K562 (cell line): ENCODE data around the gene SYNGR1. TPM values are rescaled to one million over a fixed set of nuclear protein-coding genes. Genes with fewer than 3 reads are reported as not detected.

Source experiments
- ATF1 ChIP-seq, 2 experiments: fragments of 450-650 bp in 1 of 2; IDR thresholded peaks; 2 replicates each; pipeline ENCODE4 v1.6.1; 2016; ENCODE audit warnings: missing compliant biosample characterization in 1 of 2, missing genetic modification characterization in 1 of 2
- CAMTA2 ChIP-seq: fragments of 250-450 bp; sonication (Bioruptor Pico); conservative IDR thresholded peaks from 2 replicates; pipeline ENCODE4 v1.5.1; 2022
- CCAR2 ChIP-seq: fragments of 200-400 bp; formaldehyde crosslinking; IDR thresholded peaks from 2 replicates; pipeline ENCODE4 v1.6.1; 2017; ENCODE audit warnings: mild to moderate bottlenecking, low read depth, low read length
- CHD1 ChIP-seq: fragments of 200-600 bp; sonication (generic); IDR thresholded peaks from one replicate; pipeline ENCODE4 v1.6.1; 2012; ENCODE audit warnings: mild to moderate bottlenecking, moderate library complexity, low read length, inconsistent platforms
- ERF ChIP-seq: fragments of 450-650 bp; formaldehyde crosslinking; IDR thresholded peaks from 2 replicates; pipeline ENCODE4 v1.4.0; 2020; ENCODE audit warnings: mild to moderate bottlenecking, mixed read lengths
- FOSL1 ChIP-seq: fragments of 200-800 bp; sonication (Bioruptor generic); conservative IDR thresholded peaks from 2 replicates; pipeline ENCODE4 v1.6.1; 2016; ENCODE audit warnings: missing genetic modification characterization, missing compliant biosample characterization
- HNRNPLL ChIP-seq: fragments of 200-400 bp; formaldehyde crosslinking; IDR thresholded peaks from 2 replicates; pipeline ENCODE4 v1.6.1; 2017; ENCODE audit warnings: low read length, low read depth, mild to moderate bottlenecking; ENCODE audit not compliant: poor library complexity, severe bottlenecking
- KAT7 ChIP-seq: sonication (generic); formaldehyde crosslinking; IDR thresholded peaks from 2 replicates; pipeline ENCODE4 v1.8.0; 2022; ENCODE audit warnings: missing genetic modification reagents, mild to moderate bottlenecking, borderline replicate concordance
- LARP7 ChIP-seq: fragments of 450-650 bp; IDR thresholded peaks from 2 replicates; pipeline ENCODE4 v1.6.1; 2016
- NCOA2 ChIP-seq, 2 experiments: fragments of 450-650 bp; IDR thresholded peaks; 2 replicates each; pipeline ENCODE4 v1.6.1; 2018; ENCODE audit warnings: mild to moderate bottlenecking in 2 of 2, moderate library complexity in 1 of 2; ENCODE audit not compliant: partially characterized antibody in 2 of 2
- PREB ChIP-seq: sonication (generic); formaldehyde crosslinking; IDR thresholded peaks from 2 replicates; pipeline ENCODE4 v1.8.1; 2023; ENCODE audit warnings: mild to moderate bottlenecking, missing genetic modification reagents
- TCF7 ChIP-seq: sonication (generic); IDR thresholded peaks from 2 replicates; pipeline ENCODE4 v1.6.1; 2016; ENCODE audit warnings: antibody characterized with exemption, borderline replicate concordance
- TGIF2 ChIP-seq: sonication (generic); formaldehyde crosslinking; IDR thresholded peaks from 2 replicates; pipeline ENCODE4 v1.8.1; 2022; ENCODE audit warnings: mild to moderate bottlenecking, missing genetic modification reagents, moderate library complexity
- TRIM25 ChIP-seq: fragments of 450-650 bp; IDR thresholded peaks from 2 replicates; pipeline ENCODE4 v1.7.0; 2016; ENCODE audit warnings: borderline replicate concordance
- ZBTB17 ChIP-seq: fragments of 450-650 bp; formaldehyde crosslinking; IDR thresholded peaks from 2 replicates; pipeline ENCODE4 v1.4.0; 2020; ENCODE audit warnings: mild to moderate bottlenecking
- ZC3H8 ChIP-seq: fragments of 450-650 bp; IDR thresholded peaks from 2 replicates; pipeline ENCODE4 v1.6.1; 2017
- ZFP36 ChIP-seq: fragments of 150-350 bp; IDR thresholded peaks from 2 replicates; pipeline ENCODE4 v1.6.1; 2018; ENCODE audit warnings: low read length, low read depth; ENCODE audit not compliant: partially characterized antibody
- ZFX ChIP-seq: sonication (generic); formaldehyde crosslinking; IDR thresholded peaks from 2 replicates; pipeline ENCODE4 v1.8.0; 2022; ENCODE audit warnings: mild to moderate bottlenecking, missing genetic modification reagents, moderate library complexity
- ZHX1 ChIP-seq: fragments of 150-350 bp; conservative IDR thresholded peaks from 2 replicates; pipeline ENCODE4 v1.6.1; 2014; ENCODE audit warnings: low read length
- ZNF512 ChIP-seq: IDR thresholded peaks from 2 replicates; pipeline ENCODE4 v1.6.1; 2016; ENCODE audit warnings: missing genetic modification characterization, missing compliant biosample characterization
- ZNF717 ChIP-seq: fragments of 250-450 bp; sonication (Bioruptor Pico); IDR thresholded peaks from 2 replicates; pipeline ENCODE4 v1.5.0; 2021
- polyA plus RNA-seq, 8 experiments: library from polyadenylated mRNA; depleted of rRNA in 4 of 8; stranded (reverse) in 5 of 8; unstranded in 3 of 8; fragments of >200 nt; fragmentation: Nextera tagmentation in 2 of 8; fragmentation: Illumina TruSeq in 1 of 8; extraction: Ambion mirVana in 2 of 8; extraction: Trizol in 1 of 8; gene quantifications; 2 replicates each; pipeline versions ENCODE4 v1.2.1 to v1.2.3, GENCODE V29; 2011 to 2014; ENCODE audit warnings: inconsistent platforms in 1 of 8, missing spikeins in 1 of 8
- total RNA-seq, 7 experiments: library from RNA; depleted of rRNA in 6 of 7; stranded (reverse); fragments of >200 nt in 6 of 7; fragmentation: Illumina TruSeq in 2 of 7; extraction: Trizol in 2 of 7; gene quantifications; 2 replicates each; pipeline versions ENCODE4 v1.2.1 to v1.2.3, GENCODE V29; 2011 to 2021; ENCODE audit warnings: low replicate concordance in 1 of 7

The SYNGR1 gene
- total and polyA plus RNA-seq, 9 of the 15 experiments (the other 6 are each of a cell fraction or from before 2014, with no cell fraction given) = 1.8 to 15.9 (median 5.5) TPM

DNA sequence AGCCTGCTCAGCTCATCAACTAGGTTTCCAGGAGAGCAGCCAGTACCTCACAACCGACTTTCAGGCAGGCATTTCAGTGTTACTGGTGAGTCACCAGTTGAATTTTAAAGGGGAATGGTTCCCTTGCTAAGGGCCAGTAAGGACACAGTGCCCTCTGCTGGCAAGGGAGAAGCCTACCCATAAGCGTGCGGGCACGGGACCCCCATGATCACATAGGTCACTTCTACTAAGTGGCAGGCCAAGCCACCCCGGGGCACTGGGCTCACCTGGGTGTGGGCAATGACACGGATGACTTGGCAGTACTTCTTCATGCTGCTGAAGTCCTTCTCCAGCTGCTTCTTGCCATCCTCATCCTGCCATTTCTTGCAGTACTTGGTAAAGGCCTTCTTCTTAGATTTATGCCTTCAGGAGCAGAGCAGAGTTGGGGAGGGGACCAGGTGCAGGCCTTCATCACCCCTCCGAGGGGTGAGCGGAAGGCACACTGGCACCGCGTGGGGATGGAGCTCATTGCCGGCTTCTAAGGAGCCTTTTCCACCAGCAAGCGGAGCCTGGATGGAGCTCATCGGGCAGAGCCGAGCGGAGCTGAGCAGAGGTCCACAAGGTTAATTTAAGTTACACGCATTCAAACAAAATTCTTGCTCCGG, 33.2 kb upstream of the SYNGR1 start (continued):
- no peak for TF ChIP-seq ZHX1
- no peak for TF ChIP-seq LARP7
- TF ChIP-seq FOSL1 (tag) = peak; percentile 84
- no peak for TF ChIP-seq PREB (CRISPR knock-in tag)
- TF ChIP-seq KAT7 (CRISPR knock-in tag) = peak; percentile 36; the same call in 1 of the 2 replicates
- no peak for TF ChIP-seq ZC3H8
- TF ChIP-seq TGIF2 (CRISPR knock-in tag) = no peak
- no peak for TF ChIP-seq TCF7
- no peak for TF ChIP-seq ATF1 (CRISPR knock-in tag; IDR thresholded peaks at IDR 0.05)
- TF ChIP-seq ATF1 (tag; IDR thresholded peaks at IDR 0.05) = no peak
- TF ChIP-seq NCOA2 (IDR thresholded peaks at IDR 0.05; ENCODE audit: partially characterized antibody in 2 of 2) = no peak
- no peak for TF ChIP-seq ZNF512 (tag)
- no peak for TF ChIP-seq ZFP36
- no peak for TF ChIP-seq CHD1
- no peak for TF ChIP-seq ZNF717 (CRISPR knock-in tag)
- no peak for TF ChIP-seq CAMTA2 (CRISPR knock-in tag)
- no peak for TF ChIP-seq TRIM25
- no peak for TF ChIP-seq CCAR2
- TF ChIP-seq ERF (CRISPR knock-in tag) = no peak
- 0 out of 2 replicates have a peak, but pooled peaks have one; percentile 19 for TF ChIP-seq ZFX (CRISPR knock-in tag)
- TF ChIP-seq ZBTB17 (CRISPR knock-in tag) = no peak
- no peak for TF ChIP-seq HNRNPLL
